Epithelial cell of proximal tubule (primary cell): Measurements from ENCODE around the gene GTF3C1. TPM values are rescaled to one million over a fixed set of nuclear protein-coding genes. Genes with fewer than 3 reads are reported as not detected.

Experiments used
- DNase-seq: peaks from one replicate; pipeline ENCODE4 v3.0.0-alpha.2; 2011; ENCODE audit warnings: low read depth
- H3K4me3 ChIP-seq: 2 replicates; pipeline ENCODE4 v1.5.1; 2011; ENCODE audit warnings: low read depth, mild to moderate bottlenecking, low read length
- total RNA-seq: library from RNA; depleted of rRNA; stranded (reverse); fragments of >200 nt; gene quantifications from 2 replicates; pipeline ENCODE4 v1.2.3, GENCODE V29; 2015
- TF ChIP-seq, protein P1 (sequence below): conservative IDR thresholded peaks from 2 replicates; pipeline ENCODE4 v1.5.1; 2012; ENCODE audit warnings: low read depth, mild to moderate bottlenecking, low read length

The GTF3C1 gene
- total RNA-seq, 1 donor from 2014 or later: 73.2 TPM

GRCh38 chr16:27462846-27463682, 86.6 kb downstream of the GTF3C1 start:
- no peak overlapping the region for H3K4me3 ChIP-seq
- DNase-seq: no peak
- TF ChIP-seq, protein P1, sequence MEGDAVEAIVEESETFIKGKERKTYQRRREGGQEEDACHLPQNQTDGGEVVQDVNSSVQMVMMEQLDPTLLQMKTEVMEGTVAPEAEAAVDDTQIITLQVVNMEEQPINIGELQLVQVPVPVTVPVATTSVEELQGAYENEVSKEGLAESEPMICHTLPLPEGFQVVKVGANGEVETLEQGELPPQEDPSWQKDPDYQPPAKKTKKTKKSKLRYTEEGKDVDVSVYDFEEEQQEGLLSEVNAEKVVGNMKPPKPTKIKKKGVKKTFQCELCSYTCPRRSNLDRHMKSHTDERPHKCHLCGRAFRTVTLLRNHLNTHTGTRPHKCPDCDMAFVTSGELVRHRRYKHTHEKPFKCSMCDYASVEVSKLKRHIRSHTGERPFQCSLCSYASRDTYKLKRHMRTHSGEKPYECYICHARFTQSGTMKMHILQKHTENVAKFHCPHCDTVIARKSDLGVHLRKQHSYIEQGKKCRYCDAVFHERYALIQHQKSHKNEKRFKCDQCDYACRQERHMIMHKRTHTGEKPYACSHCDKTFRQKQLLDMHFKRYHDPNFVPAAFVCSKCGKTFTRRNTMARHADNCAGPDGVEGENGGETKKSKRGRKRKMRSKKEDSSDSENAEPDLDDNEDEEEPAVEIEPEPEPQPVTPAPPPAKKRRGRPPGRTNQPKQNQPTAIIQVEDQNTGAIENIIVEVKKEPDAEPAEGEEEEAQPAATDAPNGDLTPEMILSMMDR: no peak

- H3K4me3 ChIP-seq: no peak overlapping the region
- TF ChIP-seq, protein P1: no peak
- DNase-seq: no peak
Measured at GRCh38 chr16:27462200-27462845, 87.4 kb downstream of the GTF3C1 start.

- DNase-seq: no peak
- H3K4me3 ChIP-seq: no peak overlapping the region
- TF ChIP-seq, protein P1: no peak
Measured at GRCh38 chr16:27461483-27462171, 88.1 kb downstream of the GTF3C1 start.

GRCh38 chr16:27460663-27461482, 88.8 kb downstream of the GTF3C1 start:
- no peak overlapping the region for H3K4me3 ChIP-seq
- TF ChIP-seq, protein P1: no peak
- no peak for DNase-seq

GRCh38 chr16:27460213-27460612, 89.5 kb downstream of the GTF3C1 start:
- no peak overlapping the region for H3K4me3 ChIP-seq
- TF ChIP-seq, protein P1: no peak
- no peak for DNase-seq

- no peak overlapping the region for H3K4me3 ChIP-seq
- no peak for DNase-seq
- TF ChIP-seq, protein P1: no peak
Measured at GRCh38 chr16:27458987-27459688, 90.6 kb downstream of the GTF3C1 start.
